Subcutaneous adipose tissue (tissue), 4 donors: Measurements from ENCODE around the gene PKD1. TPM values are rescaled to one million over a fixed set of nuclear protein-coding genes. Genes with fewer than 3 reads are reported as not detected.

Source experiments
- CTCF ChIP-seq: fragments of 450-650 bp; IDR thresholded peaks from one replicate; pipeline ENCODE4 v1.5.1; 2016; ENCODE audit warnings: low read depth, mild to moderate bottlenecking, control low read depth, antibody characterized with exemption, moderate library complexity
- total RNA-seq, 4 donors: library from RNA; depleted of rRNA; stranded (reverse); fragments of >200 nt; gene quantifications; one replicate each; pipeline ENCODE4 v1.1.0, GENCODE V29; 2016

PKD1 gene
- total RNA-seq, 4 donors from 2014 or later: 40.1 to 318 (median 76.1) TPM

DNA sequence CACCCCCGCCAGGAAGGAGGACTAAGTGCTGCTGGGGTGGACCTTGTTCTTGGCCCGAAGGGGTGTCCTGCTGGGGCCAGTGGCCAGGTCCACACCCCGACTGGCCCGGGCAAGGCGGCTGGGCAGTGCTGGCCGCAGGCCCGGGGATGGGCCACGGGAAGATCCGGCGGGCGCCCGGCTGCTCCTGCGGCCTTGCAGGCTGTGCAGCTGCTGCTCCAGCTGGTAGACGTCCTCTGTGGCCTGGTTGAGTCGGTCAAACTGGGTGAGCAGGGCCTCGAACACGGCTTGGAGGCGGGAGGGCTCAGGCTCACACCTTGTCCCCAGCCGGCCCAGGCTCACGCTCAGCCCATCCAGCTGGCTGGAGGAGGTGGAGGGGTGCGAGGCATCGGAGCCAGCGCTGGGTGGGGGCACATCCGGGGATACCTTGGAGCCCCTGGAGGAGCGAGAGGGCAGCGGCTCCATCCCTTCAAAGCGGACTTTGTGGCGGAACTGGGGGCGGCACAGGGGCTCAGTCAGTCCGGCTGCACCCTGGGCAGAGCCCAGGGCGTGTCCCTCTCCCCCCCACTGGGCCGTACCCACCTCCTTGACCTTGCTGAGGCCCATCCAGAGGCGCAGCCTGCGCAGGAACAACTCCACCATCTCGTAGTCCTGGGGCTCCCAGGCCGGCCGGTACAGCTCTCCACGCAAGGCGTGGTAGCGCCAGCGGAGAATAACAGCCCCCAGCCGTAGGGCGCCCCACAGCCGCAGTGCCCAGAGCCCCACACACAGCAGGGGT is 45.8 kb downstream of the PKD1 start:
- TF ChIP-seq CTCF: no peak

DNA sequence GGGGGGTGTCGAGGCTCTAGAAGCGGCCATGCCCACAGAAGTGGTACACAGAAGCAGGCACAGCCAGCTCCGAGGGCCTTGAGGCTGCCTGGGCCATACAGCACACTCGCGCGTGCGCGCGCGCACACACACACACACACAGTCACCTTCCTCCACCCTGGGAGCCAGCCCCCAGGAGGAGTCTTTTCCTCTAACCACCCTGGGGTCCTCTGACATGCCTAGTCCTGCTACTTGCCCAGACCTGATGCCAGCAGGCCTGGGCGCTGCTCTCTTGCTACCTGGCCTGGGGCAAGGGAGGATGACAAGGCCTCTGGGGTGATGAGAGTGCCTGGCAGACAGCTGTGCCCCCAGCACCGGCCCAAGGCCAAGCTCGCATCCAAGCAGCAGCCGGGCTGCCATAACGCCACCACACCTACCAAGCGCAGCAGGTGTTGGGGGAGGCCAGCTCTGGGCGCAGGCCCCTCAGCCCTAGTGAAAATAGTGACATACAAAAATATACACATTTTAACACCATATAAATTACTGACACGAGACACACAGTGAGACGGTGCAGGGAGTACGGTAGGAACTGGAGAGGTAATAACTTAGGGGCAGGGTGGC is 46.8 kb downstream of the PKD1 start:
- no peak for TF ChIP-seq CTCF

DNA sequence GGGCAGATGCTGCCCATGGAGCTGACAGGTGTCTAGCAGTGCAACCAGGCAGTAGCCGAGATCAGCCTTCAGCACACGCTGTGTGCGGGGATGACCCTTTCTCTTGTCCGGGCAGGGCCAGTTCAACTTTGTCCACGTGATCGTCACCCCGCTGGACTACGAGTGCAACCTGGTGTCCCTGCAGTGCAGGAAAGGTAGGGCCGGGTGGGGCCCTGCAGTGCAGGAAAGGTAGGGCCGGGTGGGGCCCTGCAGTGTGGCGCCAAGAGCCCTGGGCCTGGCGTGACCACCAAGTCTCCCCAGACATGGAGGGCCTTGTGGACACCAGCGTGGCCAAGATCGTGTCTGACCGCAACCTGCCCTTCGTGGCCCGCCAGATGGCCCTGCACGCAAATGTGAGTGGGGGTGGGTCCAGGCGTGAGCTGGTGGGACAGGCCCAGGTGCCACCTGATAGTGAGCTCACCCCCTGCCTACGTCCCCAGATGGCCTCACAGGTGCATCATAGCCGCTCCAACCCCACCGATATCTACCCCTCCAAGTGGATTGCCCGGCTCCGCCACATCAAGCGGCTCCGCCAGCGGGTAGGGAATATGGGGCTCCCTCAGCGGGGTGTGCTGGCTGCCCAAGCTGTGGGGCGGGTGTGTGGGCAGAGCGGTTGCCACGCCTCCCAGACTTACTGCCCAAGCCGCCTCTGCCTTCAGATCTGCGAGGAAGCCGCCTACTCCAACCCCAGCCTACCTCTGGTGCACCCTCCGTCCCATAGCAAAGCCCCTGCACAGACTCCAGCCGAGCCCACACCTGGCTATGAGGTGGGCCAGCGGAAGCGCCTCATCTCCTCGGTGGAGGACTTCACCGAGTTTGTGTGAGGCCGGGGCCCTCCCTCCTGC is 47.7 kb downstream of the PKD1 start:
- no peak for TF ChIP-seq CTCF

- TF ChIP-seq CTCF: no peak
These were observed 48.6 kb downstream of the PKD1 start for GRCh38 chr16:2086812-2087747.

GRCh38 chr16:2086106-2086742 is 49.5 kb downstream of the PKD1 start:
- TF ChIP-seq CTCF: no peak

- TF ChIP-seq CTCF: no peak
These were observed 50.0 kb downstream of the PKD1 start for GRCh38 chr16:2085669-2086068.
